ENCODE results near the gene C6orf89. TPM values are rescaled to one million over a fixed set of nuclear protein-coding genes. Genes with fewer than 3 reads are reported as not detected.

C6orf89 gene
- total RNA-seq, 2 donors from 2014 or later: 13.9 to 16.8 TPM

DNA sequence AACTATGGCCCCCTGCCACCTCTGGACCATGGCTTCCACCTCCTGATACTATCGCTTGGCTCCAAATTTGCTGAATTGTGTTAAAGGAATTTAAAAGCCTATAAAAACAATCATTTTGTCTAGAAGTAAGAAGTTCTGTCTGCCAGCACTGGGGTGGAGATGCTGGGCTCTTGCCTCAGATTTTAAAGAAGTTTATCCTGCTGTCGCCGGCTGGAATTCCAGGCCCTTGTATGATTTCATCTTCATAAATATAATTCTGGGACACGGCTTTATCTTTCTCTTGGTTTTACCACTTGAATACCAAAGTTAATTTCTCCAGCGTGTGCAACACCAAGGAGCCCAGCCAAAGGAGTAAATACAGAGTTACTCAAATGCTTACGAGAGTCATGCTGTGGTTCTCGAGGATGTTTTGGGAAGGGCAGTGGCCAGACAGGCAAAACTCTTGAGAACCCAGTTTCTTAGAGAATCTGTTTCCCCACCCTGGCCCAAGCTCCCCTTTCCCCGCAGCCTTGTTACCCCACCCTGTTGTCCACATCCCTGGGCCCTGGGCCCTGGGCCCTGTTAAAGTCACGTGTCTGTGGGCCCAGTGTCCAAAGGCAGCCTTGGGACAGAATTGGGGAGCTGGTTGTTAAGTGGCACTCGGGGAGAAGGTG is 31.9 kb downstream of the C6orf89 start:
- no peak overlapping the region for H3K27ac Mint-ChIP-seq
- WGBS, 2 experiments (ENCODE audit: insufficient coverage in 1 of 2, insufficient read length in 1 of 2): 94 to 100% methylated on average over 7 to 10 of the region's 10 CpGs

DNA sequence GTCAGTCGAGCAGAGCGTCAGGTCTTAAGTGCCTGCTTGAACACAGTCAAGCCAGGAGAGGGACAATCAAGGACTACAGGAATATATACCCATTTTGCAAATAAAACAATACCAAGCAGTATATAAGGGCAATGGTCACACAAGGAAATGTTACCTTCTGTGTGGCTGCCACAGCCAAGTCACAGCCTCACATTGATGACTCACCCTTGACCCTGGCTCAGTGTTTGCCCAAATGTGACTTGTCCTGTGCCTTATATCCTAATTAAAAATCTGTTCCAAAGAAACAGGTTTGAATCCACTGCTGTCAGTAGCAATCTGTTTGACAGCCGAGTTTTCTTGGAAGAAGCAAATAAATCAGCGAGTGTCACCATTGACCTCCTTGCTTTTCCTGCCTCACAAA is 34.3 kb downstream of the C6orf89 start:
- Histone ChIP-seq H3K36me3 (ENCODE audit: control insufficient read depth, insufficient read depth, low read length) (no peaks in the 10 kb centered on the region), H3K27ac (ENCODE audit: low read depth, low read length) (no peak overlapping the region), H3K27me3 (ENCODE audit: control insufficient read depth, insufficient read depth, low read length, poor library complexity, severe bottlenecking) (no peaks in the 10 kb centered on the region), H3K9ac (ENCODE audit: extremely low read depth, low read length, poor library complexity, severe bottlenecking) (no peak overlapping the region), H3K9me3 (ENCODE audit: control insufficient read depth, low read length) (no peaks in the 10 kb centered on the region), H3K4me3 (ENCODE audit: low read length) (no peak overlapping the region), H3K4me1 (ENCODE audit: control insufficient read depth, insufficient read depth, low read length) (no peaks in the 10 kb centered on the region)
- peaks cover 6% of the 10 kb centered on the region for H3K36me3 Mint-ChIP-seq (ENCODE audit: low read depth)
- 94 to 96% methylated on average over 2 to 4 of the region's 4 CpGs for WGBS, 2 experiments (ENCODE audit: insufficient coverage in 1 of 2, insufficient read length in 1 of 2)
- no peak overlapping the region for H3K27ac Mint-ChIP-seq
- DNase-seq: no peak
- H3K4me3 Mint-ChIP-seq: no peak overlapping the region
- TF ChIP-seq, protein P1, sequence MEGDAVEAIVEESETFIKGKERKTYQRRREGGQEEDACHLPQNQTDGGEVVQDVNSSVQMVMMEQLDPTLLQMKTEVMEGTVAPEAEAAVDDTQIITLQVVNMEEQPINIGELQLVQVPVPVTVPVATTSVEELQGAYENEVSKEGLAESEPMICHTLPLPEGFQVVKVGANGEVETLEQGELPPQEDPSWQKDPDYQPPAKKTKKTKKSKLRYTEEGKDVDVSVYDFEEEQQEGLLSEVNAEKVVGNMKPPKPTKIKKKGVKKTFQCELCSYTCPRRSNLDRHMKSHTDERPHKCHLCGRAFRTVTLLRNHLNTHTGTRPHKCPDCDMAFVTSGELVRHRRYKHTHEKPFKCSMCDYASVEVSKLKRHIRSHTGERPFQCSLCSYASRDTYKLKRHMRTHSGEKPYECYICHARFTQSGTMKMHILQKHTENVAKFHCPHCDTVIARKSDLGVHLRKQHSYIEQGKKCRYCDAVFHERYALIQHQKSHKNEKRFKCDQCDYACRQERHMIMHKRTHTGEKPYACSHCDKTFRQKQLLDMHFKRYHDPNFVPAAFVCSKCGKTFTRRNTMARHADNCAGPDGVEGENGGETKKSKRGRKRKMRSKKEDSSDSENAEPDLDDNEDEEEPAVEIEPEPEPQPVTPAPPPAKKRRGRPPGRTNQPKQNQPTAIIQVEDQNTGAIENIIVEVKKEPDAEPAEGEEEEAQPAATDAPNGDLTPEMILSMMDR (conservative IDR thresholded peaks at IDR 0.05): no peak
- H3K27me3 Mint-ChIP-seq (ENCODE audit: insufficient read depth): no peaks in the 10 kb centered on the region
- no peaks in the 10 kb centered on the region for H3K9me3 Mint-ChIP-seq
- no peaks in the 10 kb centered on the region for H3K4me1 Mint-ChIP-seq

More for the DNA sequence above, 31.9 kb downstream of the C6orf89 start:
- Histone ChIP-seq H3K9ac (ENCODE audit: extremely low read depth, low read length, poor library complexity, severe bottlenecking) (no peak overlapping the region), H3K36me3 (ENCODE audit: control insufficient read depth, insufficient read depth, low read length) (no peaks in the 10 kb centered on the region), H3K4me3 (ENCODE audit: low read length) (no peak overlapping the region), H3K27ac (ENCODE audit: low read depth, low read length) (no peak overlapping the region), H3K9me3 (ENCODE audit: control insufficient read depth, low read length) (no peaks in the 10 kb centered on the region), H3K27me3 (ENCODE audit: control insufficient read depth, insufficient read depth, low read length, poor library complexity, severe bottlenecking) (no peaks in the 10 kb centered on the region), H3K4me1 (ENCODE audit: control insufficient read depth, insufficient read depth, low read length) (no peaks in the 10 kb centered on the region)
- TF ChIP-seq, protein P1 (conservative IDR thresholded peaks at IDR 0.05): no peak
- Mint-ChIP-seq H3K4me1 (peaks cover 2% of the 10 kb centered on the region), H3K9me3 (no peaks in the 10 kb centered on the region), H3K27me3 (ENCODE audit: insufficient read depth) (no peaks in the 10 kb centered on the region), H3K36me3 (ENCODE audit: low read depth) (peaks cover 7% of the 10 kb centered on the region), H3K4me3 (no peak overlapping the region)
- no peak for DNase-seq

DNA sequence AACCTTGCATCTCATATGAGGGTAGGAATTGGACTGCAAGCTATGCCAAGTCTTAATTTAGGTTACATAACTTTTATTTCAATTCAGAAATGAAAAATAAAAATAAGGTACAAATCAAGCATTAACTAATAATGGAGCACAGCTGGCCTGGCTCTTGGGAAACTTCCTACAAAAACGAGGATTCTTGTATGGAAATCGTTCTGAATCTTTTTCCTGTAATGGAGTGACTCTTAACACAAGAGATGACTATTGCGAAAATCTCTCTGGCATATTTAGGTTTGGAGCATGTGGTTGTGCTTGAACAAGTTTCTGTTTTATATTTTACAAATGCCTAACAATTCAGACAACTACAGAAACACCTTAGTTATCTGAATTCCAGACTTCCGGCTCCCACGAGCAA is 34.8 kb downstream of the C6orf89 start:
- Histone ChIP-seq H3K27me3 (ENCODE audit: control insufficient read depth, insufficient read depth, low read length, poor library complexity, severe bottlenecking) (no peaks in the 10 kb centered on the region), H3K27ac (ENCODE audit: low read depth, low read length) (no peak overlapping the region)
- no peak overlapping the region for H3K4me3 Mint-ChIP-seq

More for the DNA sequence above, 34.8 kb downstream of the C6orf89 start:
- no peaks in the 10 kb centered on the region for H3K4me1 Mint-ChIP-seq
- TF ChIP-seq, protein P1 (conservative IDR thresholded peaks at IDR 0.05): no peak
- no peak overlapping the region for H3K4me3 ChIP-seq (ENCODE audit: low read length)
- H3K9me3 Mint-ChIP-seq: no peaks in the 10 kb centered on the region
- H3K4me1 ChIP-seq (ENCODE audit: control insufficient read depth, insufficient read depth, low read length): no peaks in the 10 kb centered on the region
- WGBS, 2 experiments (ENCODE audit: insufficient coverage in 1 of 2, insufficient read length in 1 of 2): 93 to 97% methylated on average over 4 to 5 of the region's 5 CpGs
- H3K27ac Mint-ChIP-seq: no peak overlapping the region
- no peaks in the 10 kb centered on the region for H3K27me3 Mint-ChIP-seq (ENCODE audit: insufficient read depth)
- H3K9me3 ChIP-seq (ENCODE audit: control insufficient read depth, low read length): no peaks in the 10 kb centered on the region
- H3K36me3 ChIP-seq (ENCODE audit: control insufficient read depth, insufficient read depth, low read length): no peaks in the 10 kb centered on the region
- no peak for DNase-seq
- H3K9ac ChIP-seq (ENCODE audit: extremely low read depth, low read length, poor library complexity, severe bottlenecking): no peak overlapping the region
- H3K36me3 Mint-ChIP-seq (ENCODE audit: low read depth): peaks cover 3% of the 10 kb centered on the region

All from endodermal cell (in vitro differentiated cells).